Parathyroid adenoma (tissue), 2 donors: ENCODE results near the gene GADD45A.
A peak's percentile ranks its signal among the peaks of the same experiment; 100 is the strongest.

Experiments
- H2AFZ ChIP-seq: fragments of 300-600 bp; sonication (generic); one replicate; pipeline ENCODE4 v1.7.0; 2017; ENCODE audit warnings: antibody characterized with exemption, mild to moderate bottlenecking
- H3K27ac ChIP-seq: fragments of 300-600 bp; sonication (generic); one replicate; pipeline ENCODE4 v1.7.0; 2017
- H3K27me3 ChIP-seq: fragments of 300-600 bp; sonication (generic); one replicate; pipeline ENCODE4 v1.7.0; 2017; ENCODE audit warnings: low read length; ENCODE audit not compliant: control insufficient read depth, insufficient read depth
- H3K36me3 ChIP-seq: fragments of 300-600 bp; sonication (generic); one replicate; pipeline ENCODE4 v1.7.0; 2017; ENCODE audit warnings: low read length; ENCODE audit not compliant: control insufficient read depth, insufficient read depth
- H3K4me1 ChIP-seq: fragments of 300-600 bp; sonication (generic); one replicate; pipeline ENCODE4 v1.7.0; 2017; ENCODE audit warnings: control low read depth
- H3K4me2 ChIP-seq: fragments of 300-600 bp; sonication (generic); one replicate; pipeline ENCODE4 v1.7.0; 2017; ENCODE audit warnings: low read length
- H3K4me3 ChIP-seq: fragments of 300-600 bp; sonication (generic); one replicate; pipeline ENCODE4 v1.7.0; 2017; ENCODE audit warnings: low read depth, low read length
- H3K79me2 ChIP-seq: fragments of 300-600 bp; sonication (generic); one replicate; pipeline ENCODE4 v1.7.0; 2017; ENCODE audit warnings: control low read depth
- H3K9ac ChIP-seq: fragments of 300-600 bp; sonication (generic); one replicate; pipeline ENCODE4 v1.7.0; 2017; ENCODE audit warnings: mild to moderate bottlenecking
- H3K9me3 ChIP-seq: fragments of 300-600 bp; sonication (generic); one replicate; pipeline ENCODE4 v1.7.0; 2017; ENCODE audit warnings: low read length; ENCODE audit not compliant: control insufficient read depth
- CTCF ChIP-seq: fragments of 300-600 bp; sonication (generic); IDR thresholded peaks from one replicate; pipeline ENCODE4 v1.7.0; 2017; ENCODE audit warnings: antibody characterized with exemption, mild to moderate bottlenecking
- donor health status: primary hyperparathyroidism.

Gene GADD45A

GRCh38 chr1:67685067-67685557 is at the start of gene GADD45A:
GADD45A (plus strand) TSS chr1:67685201; CDS start chr1:67685495, 294 bp downstream.
- Histone ChIP-seq H3K36me3 (no peaks in the 10 kb centered on the region), H3K79me2 (no peaks in the 10 kb centered on the region), H3K4me1 (peaks cover 7% of the 10 kb centered on the region), H3K4me2 (peak within 1 kb of the TSS; percentile 88), H3K4me3 (peak within 1 kb of the TSS; percentile 93), H2AFZ (peak within 1 kb of the TSS; percentile 86), H3K27me3 (no peaks in the 10 kb centered on the region), H3K9ac (peak within 1 kb of the TSS; percentile 28), H3K9me3 (no peaks in the 10 kb centered on the region), H3K27ac (peak within 1 kb of the TSS; percentile 90)
- TF ChIP-seq CTCF = no peak

DNA sequence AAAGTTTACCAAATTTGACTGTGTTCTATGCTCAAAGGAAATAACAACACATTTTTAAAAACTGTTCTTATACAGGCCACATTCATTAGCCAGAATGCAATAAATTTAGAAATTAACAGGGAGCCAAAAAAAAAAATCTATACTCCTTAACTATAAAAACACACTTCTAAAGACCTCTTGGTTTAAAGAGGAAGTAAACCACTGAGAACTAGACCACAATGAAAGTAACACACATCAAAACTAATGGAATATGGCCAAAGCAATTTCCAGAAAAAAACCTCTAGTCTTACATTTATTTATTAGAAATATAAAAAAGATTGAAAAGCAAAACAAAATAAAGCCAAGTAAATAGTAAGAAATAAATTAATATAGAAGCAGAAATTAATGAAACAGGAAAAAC is 48.9 kb upstream of the GADD45A start:
- no peak for TF ChIP-seq CTCF
- Histone ChIP-seq H3K4me3 (no peak overlapping the region), H2AFZ (no peak overlapping the region), H3K4me2 (no peak overlapping the region), H3K79me2 (no peaks in the 10 kb centered on the region), H3K9me3 (no peaks in the 10 kb centered on the region), H3K9ac (no peak overlapping the region), H3K27ac (no peak overlapping the region), H3K27me3 (no peaks in the 10 kb centered on the region), H3K4me1 (peaks cover 23% of the 10 kb centered on the region), H3K36me3 (no peaks in the 10 kb centered on the region)

- H3K4me1 ChIP-seq = peaks cover 7% of the 10 kb centered on the region
- H3K9ac ChIP-seq = no peak overlapping the region
- no peaks in the 10 kb centered on the region for H3K79me2 ChIP-seq
- no peak overlapping the region for H3K4me3 ChIP-seq
- no peak overlapping the region for H3K4me2 ChIP-seq
- no peaks in the 10 kb centered on the region for H3K27me3 ChIP-seq
- no peak overlapping the region for H2AFZ ChIP-seq
- no peak overlapping the region for H3K27ac ChIP-seq
- no peak for TF ChIP-seq CTCF
- H3K9me3 ChIP-seq = no peaks in the 10 kb centered on the region
- no peaks in the 10 kb centered on the region for H3K36me3 ChIP-seq
Observed at GRCh38 chr1:67639361-67639760, 45.6 kb upstream of the GADD45A start.

DNA sequence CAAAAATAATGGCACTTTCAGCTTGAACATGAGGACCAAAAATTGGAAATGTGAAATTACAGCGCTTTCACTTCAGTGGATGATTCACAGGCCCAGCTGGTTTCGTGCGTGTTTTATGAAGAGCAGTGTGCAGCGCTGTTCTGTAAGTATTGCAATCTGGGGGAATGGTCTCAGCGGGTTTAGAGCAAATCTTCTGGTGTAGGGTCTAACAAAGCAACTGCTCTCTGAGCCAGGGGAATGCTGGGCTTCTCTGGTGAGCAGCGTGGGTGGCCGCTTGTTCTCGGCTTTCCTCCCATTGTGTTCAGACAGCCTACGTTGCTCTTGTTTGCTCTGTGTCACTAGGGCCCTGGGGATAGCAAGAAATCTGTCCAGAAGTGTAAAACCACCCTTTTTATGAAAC is 42.4 kb upstream of the GADD45A start:
- H3K27me3 ChIP-seq = no peaks in the 10 kb centered on the region
- peaks cover 20% of the 10 kb centered on the region for H3K4me1 ChIP-seq
- no peaks in the 10 kb centered on the region for H3K36me3 ChIP-seq
- H3K79me2 ChIP-seq = no peaks in the 10 kb centered on the region
- no peak overlapping the region for H3K9ac ChIP-seq
- no peak overlapping the region for H3K27ac ChIP-seq
- H2AFZ ChIP-seq = no peak overlapping the region
- no peak for TF ChIP-seq CTCF
- H3K9me3 ChIP-seq = no peaks in the 10 kb centered on the region
- no peak overlapping the region for H3K4me2 ChIP-seq
- no peak overlapping the region for H3K4me3 ChIP-seq

DNA sequence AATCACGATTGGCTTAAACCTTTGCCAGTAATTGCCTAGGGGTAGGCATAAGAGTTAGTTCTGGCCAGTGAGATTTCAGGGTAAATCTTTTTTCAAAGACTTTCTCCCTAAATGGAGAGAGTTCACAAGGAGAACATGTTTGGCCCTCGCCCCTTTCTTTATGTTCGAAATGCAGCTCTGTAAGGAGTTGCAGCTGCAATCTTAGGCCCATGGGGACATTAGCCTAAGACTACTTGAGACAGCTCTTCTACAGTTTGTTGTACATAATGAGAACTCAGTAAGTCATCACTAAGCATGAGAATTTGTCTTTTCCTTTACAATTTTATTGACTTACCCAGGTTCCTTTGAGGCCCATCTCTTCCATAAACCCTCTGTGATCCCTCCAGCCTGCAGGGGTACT is 40.4 kb upstream of the GADD45A start:
- peak overlapping the region; percentile 90 for H3K27ac ChIP-seq
- no peaks in the 10 kb centered on the region for H3K36me3 ChIP-seq
- H3K9me3 ChIP-seq = no peaks in the 10 kb centered on the region
- H2AFZ ChIP-seq = no peak overlapping the region
- no peaks in the 10 kb centered on the region for H3K27me3 ChIP-seq
- H3K79me2 ChIP-seq = no peaks in the 10 kb centered on the region
- no peak overlapping the region for H3K9ac ChIP-seq
- no peak for TF ChIP-seq CTCF
- H3K4me3 ChIP-seq = no peak overlapping the region
- H3K4me2 ChIP-seq = no peak overlapping the region
- H3K4me1 ChIP-seq = peaks cover 24% of the 10 kb centered on the region
